ENCODE measurements around the gene TTC33. TPM values are rescaled to one million over a fixed set of nuclear protein-coding genes. Genes with fewer than 3 reads are reported as not detected.

TTC33 gene
- total and polyA plus RNA-seq, 12 donors: 6.4 to 20.1 (median 17.5) TPM

GRCh38 chr5:40603378-40603777 lies 152.4 kb downstream of the TTC33 start:
- no peak for TF ChIP-seq CTCF (IDR thresholded peaks at IDR 0.05)
- no peak for ATAC-seq
- 86 to 95% methylated on average over 1 of the region's 1 CpG for WGBS, 2 donors

GRCh38 chr5:40601198-40601868 lies 154.4 kb downstream of the TTC33 start:
- H3K36me3 ChIP-seq: no peaks in the 10 kb centered on the region
- H3K4me1 ChIP-seq: peaks cover 0 to 19% (median 0%) of the 10 kb centered on the region in 9 donors
- no peak overlapping the region for H3K27ac ChIP-seq
- no peak for DNase-seq
- intact Hi-C loops (cut with DNase I): no loop called here
- ATAC-seq: no peak
- no peak overlapping the region for H3K4me3 ChIP-seq
- no peaks in the 10 kb centered on the region for H3K9me3 ChIP-seq
- TF ChIP-seq CTCF (IDR thresholded peaks at IDR 0.05): no peak
- H3K27me3 ChIP-seq: no peaks in the 10 kb centered on the region

More at GRCh38 chr5:40603378-40603777, 152.4 kb downstream of the TTC33 start:
- Histone ChIP-seq H3K9me3 (no peaks in the 10 kb centered on the region), H3K36me3 (no peaks in the 10 kb centered on the region), H3K4me3 (no peak overlapping the region), H3K27ac (no peak overlapping the region), H3K27me3 (no peaks in the 10 kb centered on the region), H3K4me1 (peaks cover 0 to 26% (median 5%) of the 10 kb centered on the region in 9 donors)
- intact Hi-C loops (cut with DNase I): no loop called here
- DNase-seq: no peak

GRCh38 chr5:40600383-40600782 lies 155.4 kb downstream of the TTC33 start:
- intact Hi-C loops (cut with DNase I): no loop called here
- Histone ChIP-seq H3K4me1 (peaks cover 0 to 9% (median 0%) of the 10 kb centered on the region in 9 donors), H3K4me3 (no peak overlapping the region), H3K27me3 (no peaks in the 10 kb centered on the region), H3K9me3 (no peaks in the 10 kb centered on the region), H3K36me3 (no peaks in the 10 kb centered on the region), H3K27ac (no peak overlapping the region)
- 88 to 91% methylated on average over 1 of the region's 1 CpG for WGBS, 2 donors
- ATAC-seq (no peak), DNase-seq (no peak)
- no peak for TF ChIP-seq CTCF (IDR thresholded peaks at IDR 0.05)

- Histone ChIP-seq H3K4me3 (no peak overlapping the region), H3K4me1 (peaks cover 0 to 2% (median 0%) of the 10 kb centered on the region in 9 donors), H3K9me3 (no peaks in the 10 kb centered on the region), H3K27me3 (no peaks in the 10 kb centered on the region), H3K36me3 (no peaks in the 10 kb centered on the region), H3K27ac (no peak overlapping the region)
- DNase-seq (no peak), ATAC-seq (no peak)
- intact Hi-C loops (cut with DNase I): no loop called here
- TF ChIP-seq CTCF (IDR thresholded peaks at IDR 0.05): no peak
Observed at GRCh38 chr5:40599676-40600075, 156.1 kb downstream of the TTC33 start.

Data from heart right ventricle (tissue), 16 donors.